Measurements from ENCODE around the gene IQCM.

- TF ChIP-seq, protein P1, sequence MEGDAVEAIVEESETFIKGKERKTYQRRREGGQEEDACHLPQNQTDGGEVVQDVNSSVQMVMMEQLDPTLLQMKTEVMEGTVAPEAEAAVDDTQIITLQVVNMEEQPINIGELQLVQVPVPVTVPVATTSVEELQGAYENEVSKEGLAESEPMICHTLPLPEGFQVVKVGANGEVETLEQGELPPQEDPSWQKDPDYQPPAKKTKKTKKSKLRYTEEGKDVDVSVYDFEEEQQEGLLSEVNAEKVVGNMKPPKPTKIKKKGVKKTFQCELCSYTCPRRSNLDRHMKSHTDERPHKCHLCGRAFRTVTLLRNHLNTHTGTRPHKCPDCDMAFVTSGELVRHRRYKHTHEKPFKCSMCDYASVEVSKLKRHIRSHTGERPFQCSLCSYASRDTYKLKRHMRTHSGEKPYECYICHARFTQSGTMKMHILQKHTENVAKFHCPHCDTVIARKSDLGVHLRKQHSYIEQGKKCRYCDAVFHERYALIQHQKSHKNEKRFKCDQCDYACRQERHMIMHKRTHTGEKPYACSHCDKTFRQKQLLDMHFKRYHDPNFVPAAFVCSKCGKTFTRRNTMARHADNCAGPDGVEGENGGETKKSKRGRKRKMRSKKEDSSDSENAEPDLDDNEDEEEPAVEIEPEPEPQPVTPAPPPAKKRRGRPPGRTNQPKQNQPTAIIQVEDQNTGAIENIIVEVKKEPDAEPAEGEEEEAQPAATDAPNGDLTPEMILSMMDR (IDR thresholded peaks at IDR 0.05) = no peak
- no peak for TF ChIP-seq POLR2A (IDR thresholded peaks at IDR 0.05)
Measured at GRCh38 chr4:149630064-149630463, 185.6 kb downstream of the IQCM start.
